GM21529 (cell line): ENCODE data around the gene GABBR2.

Experiments
- ATAC-seq: cut with Tn5 transposase; IDR thresholded peaks from one replicate; pipeline ENCODE4 v1.9.1; 2021; ENCODE audit not compliant: unreplicated experiment

The GABBR2 gene

GRCh38 chr9:98360176-98360708, 348.5 kb downstream of the GABBR2 start:
- no peak for ATAC-seq

DNA sequence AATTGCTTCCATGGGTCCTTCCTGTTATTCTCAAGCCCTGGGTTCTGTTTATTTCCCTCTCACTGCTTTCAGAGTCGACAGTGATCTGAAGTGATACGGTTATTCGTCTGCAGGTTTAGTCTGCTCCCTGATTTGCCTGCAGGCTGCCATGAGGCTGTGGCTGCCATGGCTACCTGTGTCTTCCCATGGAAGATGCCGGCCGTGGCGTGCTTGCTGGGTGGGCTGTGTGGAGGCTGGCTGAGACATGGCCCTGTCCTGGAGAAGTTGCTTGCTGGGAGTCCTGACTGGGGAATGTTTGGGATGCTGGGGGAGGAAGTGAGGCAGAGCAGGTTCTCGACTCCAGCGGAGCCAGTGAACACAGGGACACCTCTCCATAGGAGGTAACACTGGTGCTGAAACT, 349.2 kb downstream of the GABBR2 start:
- ATAC-seq, result no peak

- no peak for ATAC-seq
Observed at GRCh38 chr9:98357921-98358535, 350.7 kb downstream of the GABBR2 start.

DNA sequence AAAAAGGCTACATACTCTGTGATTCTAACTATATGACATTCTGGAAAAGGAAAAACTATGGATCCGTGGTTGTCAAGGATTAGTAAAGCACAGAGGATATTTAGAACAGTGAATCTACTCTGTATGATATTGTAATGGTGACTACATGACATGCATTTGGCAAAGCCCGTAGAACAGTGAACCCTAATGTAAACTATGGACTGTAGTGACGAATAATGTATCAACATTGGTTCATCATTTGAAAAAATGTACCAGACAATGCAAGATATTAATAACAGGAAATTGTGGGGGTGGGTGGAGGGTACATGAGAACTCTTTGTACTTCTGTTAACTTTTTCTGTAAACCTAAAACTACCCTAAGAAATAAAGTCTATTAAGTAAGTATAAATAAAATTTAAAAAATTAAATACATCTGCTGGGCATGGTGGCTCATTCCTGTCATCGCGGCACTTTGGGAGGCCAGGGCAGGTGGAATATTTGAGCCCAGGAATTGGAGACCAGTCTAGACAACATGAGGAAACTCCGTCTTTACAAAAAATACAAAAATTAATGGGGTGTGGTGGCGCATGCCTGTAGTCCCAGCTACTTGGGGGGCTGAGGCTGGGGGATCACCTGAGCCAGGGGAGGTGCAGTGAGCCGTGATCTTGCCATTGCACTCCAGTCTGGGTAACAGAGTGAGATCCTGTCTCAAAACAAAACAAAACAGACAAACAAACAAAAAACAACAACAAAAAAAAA, 351.6 kb downstream of the GABBR2 start:
- ATAC-seq, result no peak

- no peak for ATAC-seq
Observed at GRCh38 chr9:98356326-98356725, 352.4 kb downstream of the GABBR2 start.

DNA sequence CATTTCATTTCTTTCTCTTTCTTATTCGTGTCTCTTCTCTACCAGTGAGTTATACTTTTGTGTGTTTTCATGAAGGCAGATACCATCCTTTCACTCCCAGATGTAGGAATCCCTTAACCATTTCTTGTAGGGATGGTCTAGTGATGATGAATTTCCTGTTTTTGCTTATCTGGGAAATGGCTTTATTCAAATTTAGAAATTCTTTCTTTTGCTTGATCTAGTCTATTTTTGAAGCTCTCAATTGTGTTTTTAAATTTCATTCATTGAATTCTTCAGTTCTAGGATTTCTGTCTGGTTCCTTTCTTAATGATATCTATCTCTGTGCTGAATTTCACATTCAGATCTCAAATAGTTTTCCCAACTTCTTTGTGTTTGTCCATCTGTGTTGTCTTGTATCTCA, 357.4 kb downstream of the GABBR2 start:
- no peak for ATAC-seq

- no peak for ATAC-seq
Observed at GRCh38 chr9:98347642-98348041, 361.1 kb downstream of the GABBR2 start.

DNA sequence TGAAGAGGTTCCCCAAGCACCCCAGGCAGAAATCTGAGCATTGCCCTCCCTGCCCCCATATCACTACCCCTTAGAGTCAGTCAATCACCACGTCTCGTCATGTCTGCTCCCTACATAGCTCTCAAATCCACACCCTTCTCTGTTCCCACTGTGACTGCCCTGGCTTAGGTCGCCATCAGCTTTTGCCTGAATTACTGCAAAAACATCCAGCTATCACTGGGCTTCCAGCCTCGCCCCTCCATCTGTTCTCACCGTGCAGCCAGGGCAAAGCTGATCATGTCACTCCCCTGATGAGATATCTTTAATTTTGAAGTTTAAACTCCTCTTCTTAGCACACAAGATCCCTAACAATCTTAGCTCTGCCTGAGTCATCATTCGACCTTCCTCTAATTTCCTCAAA, 363.7 kb downstream of the GABBR2 start:
- no peak for ATAC-seq

- no peak for ATAC-seq
Observed at GRCh38 chr9:98344581-98344980, 364.2 kb downstream of the GABBR2 start.

DNA sequence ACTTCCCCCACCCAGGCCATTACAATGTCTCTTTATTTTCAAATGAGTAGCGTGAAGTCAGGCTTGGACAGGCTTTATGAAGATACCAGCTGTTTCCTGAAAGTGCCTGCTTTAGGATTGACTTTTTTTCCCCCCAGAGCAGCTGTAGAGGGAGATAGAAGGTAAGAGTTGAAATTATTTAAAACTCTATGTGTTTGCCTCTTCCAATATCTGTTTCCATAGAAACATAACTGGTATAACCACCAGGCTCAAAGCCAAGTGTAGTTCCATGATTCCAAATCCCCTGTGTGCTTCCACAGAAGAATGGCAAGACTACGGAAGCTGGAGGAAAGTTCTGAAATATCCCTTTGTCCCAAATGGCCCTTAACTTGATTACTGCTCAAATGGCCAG, 365.9 kb downstream of the GABBR2 start:
- no peak for ATAC-seq

DNA sequence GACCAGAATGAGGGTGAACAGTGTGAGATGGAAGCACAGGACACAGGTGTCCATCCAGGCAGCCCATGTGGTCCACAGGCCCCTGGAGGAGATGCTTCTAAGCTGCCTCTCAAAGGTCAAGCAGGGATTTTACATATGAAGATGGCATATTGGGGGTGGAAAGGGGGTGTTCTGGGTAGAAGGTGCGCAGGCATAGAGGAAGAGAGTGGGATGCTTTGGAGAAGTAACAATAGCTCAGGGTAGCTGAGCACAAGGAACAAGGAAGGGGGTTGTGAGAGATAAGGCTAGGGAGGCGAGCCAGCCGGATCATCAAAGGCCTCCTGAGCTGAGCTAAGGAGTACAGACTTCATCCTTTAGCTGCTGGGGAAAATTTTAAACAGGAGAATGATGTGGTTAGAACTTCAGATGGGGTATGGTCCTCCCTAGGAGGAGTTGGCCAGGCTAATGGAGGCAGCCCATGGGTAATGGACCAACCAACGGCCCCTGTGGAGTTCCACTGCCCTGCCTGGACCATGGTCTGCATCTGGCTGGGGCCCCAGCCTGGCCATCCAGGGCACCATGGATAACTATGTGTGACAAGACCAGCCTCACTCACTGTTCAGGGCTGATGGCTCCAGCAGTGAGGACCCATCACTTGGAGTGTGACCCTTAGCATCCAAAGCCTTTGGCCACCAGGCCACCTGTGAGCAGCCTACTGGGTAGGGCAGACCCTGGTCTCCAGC, 366.5 kb downstream of the GABBR2 start:
- no peak for ATAC-seq

DNA sequence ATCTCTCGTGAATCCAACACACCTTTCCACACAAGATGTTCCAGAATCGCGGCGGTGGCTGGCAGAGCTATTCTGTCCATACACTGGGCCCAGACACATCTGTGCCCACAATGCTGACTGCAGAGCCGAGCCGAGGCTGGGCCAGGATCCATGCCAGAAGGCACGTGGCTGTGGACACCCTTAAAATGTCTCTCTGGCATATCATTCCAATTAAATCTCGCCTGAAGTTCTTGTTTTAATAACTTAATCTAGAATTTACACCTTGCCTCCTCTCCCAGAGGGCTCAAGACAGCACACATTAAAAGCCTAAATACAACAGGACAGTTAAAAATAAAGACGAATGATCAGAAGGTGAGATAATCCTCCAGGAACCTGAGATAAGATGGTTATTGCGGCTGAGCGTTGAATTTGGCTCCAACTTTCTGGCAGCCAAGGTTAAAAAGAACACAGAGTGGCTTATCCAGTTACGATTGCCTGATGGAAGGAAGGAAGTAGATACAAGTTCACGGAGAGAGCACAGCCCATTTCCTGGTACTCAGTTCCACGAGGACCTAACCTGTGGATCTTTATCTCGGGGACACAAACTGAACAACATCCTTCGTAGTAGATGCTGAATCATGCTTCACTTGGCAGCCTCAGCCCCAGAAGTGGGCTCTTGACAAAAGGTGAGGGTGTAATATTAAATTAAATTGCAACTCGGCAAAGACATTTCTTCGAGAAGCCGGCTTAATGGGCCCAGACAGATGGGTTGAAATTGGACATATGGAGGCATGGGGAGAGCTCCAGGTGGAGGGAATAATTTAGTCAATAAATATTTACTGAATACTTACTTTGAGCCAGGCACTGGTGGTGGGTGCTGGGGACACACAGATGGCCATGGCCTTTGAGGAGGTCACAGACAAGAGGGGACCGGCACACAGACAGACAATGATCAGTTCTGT, 367.3 kb downstream of the GABBR2 start:
- no peak for ATAC-seq

- ATAC-seq, result no peak
Observed at GRCh38 chr9:98339987-98340800, 368.5 kb downstream of the GABBR2 start.

DNA sequence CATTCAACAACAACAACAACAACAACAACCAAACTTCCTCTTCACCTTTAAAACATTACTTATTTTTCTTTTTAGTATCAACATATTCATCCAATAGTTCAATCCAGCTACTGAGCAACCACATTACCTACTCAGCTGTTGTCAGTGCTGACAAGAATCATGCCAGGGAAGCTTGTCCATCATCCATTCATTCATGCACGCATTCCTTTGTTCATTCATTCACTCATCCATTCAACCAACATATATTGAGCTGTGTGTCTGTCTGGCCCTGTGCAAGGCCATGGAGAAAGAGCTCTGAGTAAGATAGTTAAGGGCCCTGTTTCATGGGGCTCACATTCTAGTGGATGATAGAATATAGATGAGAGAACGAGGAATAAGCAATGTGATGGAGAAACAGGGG, 373.1 kb downstream of the GABBR2 start:
- ATAC-seq, result no peak

DNA sequence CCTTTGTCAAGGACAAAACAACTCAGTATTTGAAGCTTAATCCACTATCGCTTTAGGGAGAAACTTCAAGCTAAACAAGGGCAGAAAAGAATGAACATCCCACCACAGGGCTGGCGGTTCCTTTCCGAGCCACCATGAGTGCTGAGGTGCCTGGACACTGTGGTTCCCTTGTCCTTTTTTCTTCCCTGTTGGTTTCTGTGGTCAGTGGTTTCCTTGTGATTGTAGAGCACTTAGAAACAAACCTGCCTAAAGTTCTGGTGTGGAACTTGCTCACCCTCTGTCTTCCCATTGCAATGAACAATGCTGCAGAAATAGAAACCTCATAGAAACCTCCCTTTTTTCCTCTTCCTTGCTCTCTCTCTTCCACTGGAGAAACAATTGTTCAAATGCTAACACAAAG, 373.9 kb downstream of the GABBR2 start:
- ATAC-seq, result no peak

DNA sequence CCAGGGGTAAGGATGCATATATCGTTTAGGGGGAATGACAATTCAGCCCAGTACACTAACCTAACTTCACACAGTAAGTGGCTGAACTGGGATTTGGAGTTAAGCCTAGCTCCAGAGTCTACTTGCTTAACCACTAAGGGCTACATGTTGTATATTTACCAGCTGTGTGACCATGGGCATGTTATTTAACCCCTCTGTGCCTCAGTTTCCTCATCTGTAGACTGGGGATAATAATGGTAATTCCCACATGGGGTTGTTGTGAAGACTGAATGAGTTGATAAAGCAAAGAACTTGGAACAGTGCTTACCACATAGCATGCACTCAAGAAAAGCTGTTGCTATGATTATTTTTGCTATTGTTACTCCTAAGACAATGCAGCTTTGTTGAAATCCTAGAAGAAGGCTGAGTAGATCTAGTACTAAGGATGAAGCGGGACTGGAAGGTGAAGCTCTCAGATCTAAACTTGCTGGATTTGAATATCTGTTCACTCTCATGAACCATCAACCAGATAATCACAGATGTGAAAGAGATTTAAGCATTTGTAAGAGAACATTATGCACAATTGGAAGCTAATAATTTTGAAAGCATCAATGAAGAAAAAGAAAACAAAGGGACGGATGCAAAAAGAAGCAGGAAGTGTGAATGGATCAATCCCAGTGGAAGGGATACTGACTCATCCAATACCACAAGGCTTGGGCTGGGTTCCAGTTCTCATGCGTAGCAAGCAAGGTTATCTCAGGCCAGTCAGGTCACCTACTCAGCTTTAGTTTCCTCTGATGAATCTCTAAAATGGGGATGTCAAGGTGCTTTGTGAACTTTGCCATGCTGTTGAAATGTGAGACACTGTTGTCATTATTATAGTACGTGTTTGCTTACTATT, 374.8 kb downstream of the GABBR2 start:
- no peak for ATAC-seq

DNA sequence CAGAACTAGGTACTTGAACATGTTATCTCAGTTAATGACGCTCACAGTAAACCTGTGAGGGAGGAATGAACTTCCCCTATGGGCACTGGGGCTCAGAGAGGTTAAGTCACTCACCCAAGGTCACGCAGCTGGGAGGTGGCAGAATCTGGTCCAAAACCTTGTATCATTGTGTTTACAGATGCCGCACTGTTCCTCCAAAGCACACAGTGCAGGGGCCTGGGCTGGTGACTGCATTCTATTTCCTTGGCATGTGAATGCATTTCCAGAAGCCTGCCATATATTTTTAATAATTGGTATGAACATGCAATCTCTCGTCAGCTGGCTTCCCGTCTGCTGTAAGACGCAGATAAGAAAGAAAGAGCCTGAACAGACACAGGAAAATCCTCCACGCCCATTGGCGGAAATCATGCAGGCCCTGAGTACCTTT, 376.3 kb downstream of the GABBR2 start:
- ATAC-seq, result no peak

- no peak for ATAC-seq
Observed at GRCh38 chr9:98331536-98332259, 377.0 kb downstream of the GABBR2 start.
